ENCODE measurements around the gene SLAMF6.

Gene SLAMF6

GRCh38 chr1:160467576-160467975 lies 55.5 kb downstream of the SLAMF6 start:
- ChIA-PET POLR2A (no interaction called here), CTCF (no interaction called here)
- no peak for TF ChIP-seq CTCF (IDR thresholded peaks at IDR 0.05; ENCODE audit: insufficient read depth, low read length, missing control alignments)
- H3K4me3 ChIP-seq (ENCODE audit: low read depth, low read length) = no peak overlapping the region
- DNase-seq (ENCODE audit: low read depth, low spot score) = no peak

- TF ChIP-seq CTCF (IDR thresholded peaks at IDR 0.05; ENCODE audit: insufficient read depth, low read length, missing control alignments) = no peak
- no peak for DNase-seq (ENCODE audit: low read depth, low spot score)
- POLR2A ChIA-PET = no interaction called here
- H3K4me3 ChIP-seq (ENCODE audit: low read depth, low read length) = no peak overlapping the region
- CTCF ChIA-PET = no interaction called here
Measured at GRCh38 chr1:160466961-160467360, 56.1 kb downstream of the SLAMF6 start.

GRCh38 chr1:160465123-160465522 lies 57.9 kb downstream of the SLAMF6 start:
- ChIA-PET POLR2A (no interaction called here), CTCF (no interaction called here)
- H3K4me3 ChIP-seq (ENCODE audit: low read depth, low read length) = no peak overlapping the region
- no peak for DNase-seq (ENCODE audit: low read depth, low spot score)
- no peak for TF ChIP-seq CTCF (IDR thresholded peaks at IDR 0.05; ENCODE audit: insufficient read depth, low read length, missing control alignments)

- no peak for TF ChIP-seq CTCF (IDR thresholded peaks at IDR 0.05; ENCODE audit: insufficient read depth, low read length, missing control alignments)
- H3K4me3 ChIP-seq (ENCODE audit: low read depth, low read length) = no peak overlapping the region
- CTCF ChIA-PET = no interaction called here
- no peak for DNase-seq (ENCODE audit: low read depth, low spot score)
- POLR2A ChIA-PET = no interaction called here
Measured at GRCh38 chr1:160460683-160461287, 62.3 kb downstream of the SLAMF6 start.

- POLR2A ChIA-PET = no interaction called here
- CTCF ChIA-PET = no interaction called here
- no peak for DNase-seq (ENCODE audit: low read depth, low spot score)
- no peak overlapping the region for H3K4me3 ChIP-seq (ENCODE audit: low read depth, low read length)
- no peak for TF ChIP-seq CTCF (IDR thresholded peaks at IDR 0.05; ENCODE audit: insufficient read depth, low read length, missing control alignments)
Measured at GRCh38 chr1:160460214-160460642, 62.8 kb downstream of the SLAMF6 start.

GRCh38 chr1:160459687-160460086 lies 63.4 kb downstream of the SLAMF6 start:
- TF ChIP-seq CTCF (IDR thresholded peaks at IDR 0.05; ENCODE audit: insufficient read depth, low read length, missing control alignments) = no peak
- ChIA-PET CTCF (no interaction called here), POLR2A (no interaction called here)
- no peak overlapping the region for H3K4me3 ChIP-seq (ENCODE audit: low read depth, low read length)
- no peak for DNase-seq (ENCODE audit: low read depth, low spot score)
